Heart left ventricle (tissue), 13 donors: ENCODE results near the gene ASPG.

ENCODE experiments used
- POLR2A ChIP-seq, 2 donors: fragments of 450-650 bp; IDR thresholded peaks; one replicate each; pipeline ENCODE4 v1.6.1; 2017; ENCODE audit warnings: antibody characterized with exemption in 2 of 2, mild to moderate bottlenecking in 2 of 2, moderate library complexity in 2 of 2
- TF ChIP-seq, protein P1 (sequence below), 12 donors: fragments of 200-600 bp; sonication (generic) in 4 of 12; IDR thresholded peaks; one replicate each; pipeline versions ENCODE4 v1.5.0 to v1.8.0; 2018 to 2022; ENCODE audit warnings: antibody characterized with exemption in 12 of 12, mild to moderate bottlenecking in 5 of 12
- donor health status: ischemic (EF 13 %, LVEDD 7.1; RV severe dilation, severe dysfunction).
- donor health status: DM: no; HTN: yes; CAD: no.
- donor health status: DM: no; HTN: no; CAD: no.
- donor health status: ischemic (EF 25% LVEDD 6.9; RV normal size, moderate dysfunction).
- donor health status: ischemic (EF 25% LVEDD 5.7; RV mildly dilated, moderate dysfunction).
- donor health status: ischemic (EF 35%, LVEDD 5.7; RV mildly dilated, moderate dysfunction).
- donor health status: nonischemic (EF 11% LVEDD 7.7; RV severe dilation, severe dysfunction).
- donor health status: DM: yes; HTN: yes; CAD: no.
- donor health status: PGD.
- donor health status: ischemic (EF 29% LVEDD 5.4; RV normal size, mild dysfunction).
- donor health status: nonischemic (EF 23%, LVEDD 6.1; RV moderate dilation, normal function).

GRCh38 chr14:104049576-104050240, 35.8 kb upstream of the ASPG start:
- TF ChIP-seq, protein P1, sequence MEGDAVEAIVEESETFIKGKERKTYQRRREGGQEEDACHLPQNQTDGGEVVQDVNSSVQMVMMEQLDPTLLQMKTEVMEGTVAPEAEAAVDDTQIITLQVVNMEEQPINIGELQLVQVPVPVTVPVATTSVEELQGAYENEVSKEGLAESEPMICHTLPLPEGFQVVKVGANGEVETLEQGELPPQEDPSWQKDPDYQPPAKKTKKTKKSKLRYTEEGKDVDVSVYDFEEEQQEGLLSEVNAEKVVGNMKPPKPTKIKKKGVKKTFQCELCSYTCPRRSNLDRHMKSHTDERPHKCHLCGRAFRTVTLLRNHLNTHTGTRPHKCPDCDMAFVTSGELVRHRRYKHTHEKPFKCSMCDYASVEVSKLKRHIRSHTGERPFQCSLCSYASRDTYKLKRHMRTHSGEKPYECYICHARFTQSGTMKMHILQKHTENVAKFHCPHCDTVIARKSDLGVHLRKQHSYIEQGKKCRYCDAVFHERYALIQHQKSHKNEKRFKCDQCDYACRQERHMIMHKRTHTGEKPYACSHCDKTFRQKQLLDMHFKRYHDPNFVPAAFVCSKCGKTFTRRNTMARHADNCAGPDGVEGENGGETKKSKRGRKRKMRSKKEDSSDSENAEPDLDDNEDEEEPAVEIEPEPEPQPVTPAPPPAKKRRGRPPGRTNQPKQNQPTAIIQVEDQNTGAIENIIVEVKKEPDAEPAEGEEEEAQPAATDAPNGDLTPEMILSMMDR (IDR thresholded peaks at IDR 0.05) = no peak
- no peak for TF ChIP-seq POLR2A (IDR thresholded peaks at IDR 0.05)
